BJ (cell line): ENCODE results near the gene REG4. TPM values are rescaled to one million over a fixed set of nuclear protein-coding genes. Genes with fewer than 3 reads are reported as not detected.
A peak's percentile ranks its signal among the peaks of the same experiment; 100 is the strongest.

Experiments
- CTCF ChIA-PET: fragments of 350-600 bp; formaldehyde crosslinking; extraction: SDS; loops from one replicate; lab custom pipeline; 2021; ENCODE audit warnings: antibody characterized with exemption, inconsistent platforms; lab: Yijun Ruan, JAX
- POLR2A ChIA-PET: fragments of 300-600 bp; sonication (Branson Sonifier 250); formaldehyde crosslinking; extraction: SDS; loops from one replicate; lab custom pipeline; 2021; ENCODE audit warnings: antibody characterized with exemption; lab: Charles Lee
- DNase-seq: peaks from one replicate; pipeline ENCODE4 v3.0.0-alpha.2; 2011; ENCODE audit warnings: low read depth
- H3K27me3 ChIP-seq: 2 replicates; pipeline ENCODE4 v1.6.0; 2011; ENCODE audit warnings: low read length; ENCODE audit not compliant: control insufficient read depth, insufficient read depth
- H3K36me3 ChIP-seq: 2 replicates; pipeline ENCODE4 v1.5.1; 2011; ENCODE audit warnings: low read length; ENCODE audit not compliant: control insufficient read depth, insufficient read depth
- H3K4me3 ChIP-seq: 2 replicates; pipeline ENCODE4 v1.5.1; 2011; ENCODE audit warnings: low read depth, mild to moderate bottlenecking, control low read depth, low read length
- polyA plus RNA-seq: library from polyadenylated mRNA; depleted of rRNA; stranded (reverse); fragments of >200 nt; gene quantifications from 2 replicates; pipeline ENCODE4 v1.2.3, GENCODE V29; 2011
- TF ChIP-seq, protein P1 (sequence below): IDR thresholded peaks from 2 replicates; pipeline ENCODE4 v1.5.1; 2011; ENCODE audit warnings: low read depth, mild to moderate bottlenecking, control low read depth, inconsistent platforms, low read length, moderate library complexity; ENCODE audit not compliant: insufficient read depth

REG4 gene
- polyA plus RNA-seq, 1 experiment = not detected

DNA sequence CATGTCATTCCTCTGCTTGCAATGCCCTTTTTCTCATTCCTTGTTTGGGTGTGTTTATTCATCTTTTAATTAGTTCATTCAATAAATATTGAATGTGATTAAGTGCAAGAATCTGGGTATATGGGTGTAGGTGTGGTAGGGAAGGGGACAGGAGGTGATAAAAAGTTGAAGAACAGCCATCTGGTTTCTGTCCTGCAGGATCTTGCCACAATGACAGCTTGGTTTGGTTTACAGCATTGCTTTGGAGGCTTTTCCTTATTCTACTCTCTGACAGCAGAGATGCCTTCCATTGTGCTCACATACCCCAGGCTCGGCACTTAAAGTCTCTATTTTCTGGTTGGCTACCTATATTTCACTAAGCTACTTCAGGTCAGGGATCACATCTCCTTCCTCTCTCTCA, 3.0 kb upstream of the REG4 start:
- ChIA-PET CTCF (interaction anchor here (0.9 to 2.6 kb wide), 2 partner anchors 12 to 55 kb away, joined by 4 to 13 read pairs; no protein-coding TSS in a partner anchor), POLR2A (no interaction called here)
- no peaks in the 10 kb centered on the region for H3K36me3 ChIP-seq
- H3K4me3 ChIP-seq = no peak overlapping the region
- H3K27me3 ChIP-seq = no peaks in the 10 kb centered on the region
- DNase-seq = no peak
- TF ChIP-seq, protein P1, sequence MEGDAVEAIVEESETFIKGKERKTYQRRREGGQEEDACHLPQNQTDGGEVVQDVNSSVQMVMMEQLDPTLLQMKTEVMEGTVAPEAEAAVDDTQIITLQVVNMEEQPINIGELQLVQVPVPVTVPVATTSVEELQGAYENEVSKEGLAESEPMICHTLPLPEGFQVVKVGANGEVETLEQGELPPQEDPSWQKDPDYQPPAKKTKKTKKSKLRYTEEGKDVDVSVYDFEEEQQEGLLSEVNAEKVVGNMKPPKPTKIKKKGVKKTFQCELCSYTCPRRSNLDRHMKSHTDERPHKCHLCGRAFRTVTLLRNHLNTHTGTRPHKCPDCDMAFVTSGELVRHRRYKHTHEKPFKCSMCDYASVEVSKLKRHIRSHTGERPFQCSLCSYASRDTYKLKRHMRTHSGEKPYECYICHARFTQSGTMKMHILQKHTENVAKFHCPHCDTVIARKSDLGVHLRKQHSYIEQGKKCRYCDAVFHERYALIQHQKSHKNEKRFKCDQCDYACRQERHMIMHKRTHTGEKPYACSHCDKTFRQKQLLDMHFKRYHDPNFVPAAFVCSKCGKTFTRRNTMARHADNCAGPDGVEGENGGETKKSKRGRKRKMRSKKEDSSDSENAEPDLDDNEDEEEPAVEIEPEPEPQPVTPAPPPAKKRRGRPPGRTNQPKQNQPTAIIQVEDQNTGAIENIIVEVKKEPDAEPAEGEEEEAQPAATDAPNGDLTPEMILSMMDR = no peak

GRCh38 chr1:119811985-119812557, 811 bp upstream of the REG4 start:
- no peak for DNase-seq
- Histone ChIP-seq H3K27me3 (peaks cover 2% of the 10 kb centered on the region), H3K4me3 (no peak overlapping the region), H3K36me3 (no peaks in the 10 kb centered on the region)
- TF ChIP-seq, protein P1 = no peak
- ChIA-PET CTCF (interaction anchor here (0.6 to 1.0 kb wide), 3 partner anchors 10 to 119 kb away, joined by 3 to 4 read pairs (median 3); no protein-coding TSS in a partner anchor), POLR2A (no interaction called here)

- POLR2A ChIA-PET = no interaction called here
These were observed 2.2 kb downstream of the REG4 start for GRCh38 chr1:119808972-119809550.

GRCh38 chr1:119808491-119808890, 2.8 kb downstream of the REG4 start:
- CTCF ChIA-PET = interaction anchor here (0.7 to 2.1 kb wide), 29 partner anchors 9 to 141 kb away, joined by 3 to 22 read pairs (median 6); no protein-coding TSS in a partner anchor
- peaks cover 10% of the 10 kb centered on the region for H3K27me3 ChIP-seq

More at GRCh38 chr1:119808972-119809550, 2.2 kb downstream of the REG4 start:
- TF ChIP-seq, protein P1 = peak; percentile 98
- DNase-seq = no peak
- H3K4me3 ChIP-seq = no peak overlapping the region
- H3K36me3 ChIP-seq = no peaks in the 10 kb centered on the region
- CTCF ChIA-PET = interaction anchor here (0.9 to 2.1 kb wide), 29 partner anchors 9 to 141 kb away, joined by 3 to 22 read pairs (median 6); no protein-coding TSS in a partner anchor
- peaks cover 7% of the 10 kb centered on the region for H3K27me3 ChIP-seq

DNA sequence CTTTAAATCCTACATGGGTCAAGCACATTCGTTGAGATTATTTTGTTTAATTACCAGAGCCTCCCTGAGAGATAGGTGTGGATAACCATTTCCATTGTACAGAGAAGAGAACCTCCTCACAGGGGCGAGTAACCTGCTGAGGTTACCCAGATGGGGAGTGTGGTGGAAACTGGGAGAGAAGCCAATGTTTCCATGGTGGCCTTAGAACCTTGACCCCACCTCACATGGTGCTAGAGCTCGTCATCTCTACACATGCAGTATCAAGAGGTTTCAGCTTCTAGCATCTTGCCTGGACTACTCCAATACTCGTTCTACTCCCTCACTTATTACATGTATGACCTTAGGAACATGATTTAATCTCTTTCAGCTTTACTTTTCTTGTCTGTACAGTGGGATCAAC, 4.8 kb downstream of the REG4 start:
- CTCF ChIA-PET = interaction anchor here (0.9 to 1.5 kb wide), 2 partner anchors 9 to 64 kb away, joined by 3 read pairs; no protein-coding TSS in a partner anchor
- TF ChIP-seq, protein P1 = no peak

More at GRCh38 chr1:119808491-119808890, 2.8 kb downstream of the REG4 start:
- DNase-seq = no peak
- no peaks in the 10 kb centered on the region for H3K36me3 ChIP-seq
- TF ChIP-seq, protein P1 = no peak
- POLR2A ChIA-PET = no interaction called here
- H3K4me3 ChIP-seq = no peak overlapping the region

More for the DNA sequence above, 4.8 kb downstream of the REG4 start:
- no peaks in the 10 kb centered on the region for H3K36me3 ChIP-seq
- H3K4me3 ChIP-seq = no peak overlapping the region
- DNase-seq = no peak
- POLR2A ChIA-PET = no interaction called here
- H3K27me3 ChIP-seq = peaks cover 11% of the 10 kb centered on the region
